HG03280 (cell line): ENCODE results near the gene RPS3.
A peak's percentile ranks its signal among the peaks of the same experiment; 100 is the strongest.
"Not testable (repeated sequence)": the region's sequence is repeated elsewhere in the genome, so short reads cannot be mapped to it uniquely, and the experiment has no call there.

Experiments
- ATAC-seq: cut with Tn5 transposase; IDR thresholded peaks from one replicate; pipeline ENCODE4 v1.9.1; 2021; ENCODE audit warnings: mild to moderate bottlenecking, moderate library complexity; ENCODE audit not compliant: unreplicated experiment

Gene RPS3

DNA sequence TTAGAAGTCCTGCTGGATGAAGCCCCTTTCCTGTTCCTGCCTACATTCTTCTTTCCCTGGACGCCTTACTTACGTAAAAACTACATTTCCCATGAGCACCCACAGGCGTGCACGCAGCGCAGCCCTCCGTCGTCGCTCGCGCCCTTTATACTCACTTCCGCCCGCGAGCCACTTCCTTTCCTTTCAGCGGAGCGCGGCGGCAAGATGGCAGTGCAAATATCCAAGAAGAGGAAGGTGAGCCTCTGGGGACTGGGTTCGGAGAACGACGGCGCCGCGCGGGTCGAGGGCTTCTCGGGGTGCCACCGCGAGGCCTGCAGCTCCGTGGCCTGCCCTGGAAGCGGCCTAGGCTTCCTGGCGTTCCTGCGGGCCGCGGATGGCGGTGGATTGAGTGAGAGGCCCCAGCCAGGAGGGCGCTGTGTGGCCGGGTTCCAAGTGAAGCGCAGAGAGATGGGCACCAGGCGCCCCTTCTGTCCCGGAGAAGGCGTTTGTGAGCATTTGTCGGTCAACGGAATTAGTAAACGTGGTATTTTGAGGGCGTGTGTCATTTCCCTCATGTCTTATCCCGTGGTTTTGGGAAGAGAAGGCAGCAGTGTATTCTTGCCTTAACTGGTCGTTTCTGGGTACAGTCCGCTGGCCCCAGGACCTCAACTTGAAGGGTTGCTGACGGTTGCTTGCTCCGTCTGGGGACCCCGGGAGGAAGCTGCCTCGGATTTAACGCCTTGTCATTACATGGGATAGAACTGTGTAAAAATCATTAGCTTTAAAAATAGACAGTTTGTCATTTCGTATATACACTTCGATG is at the start of gene RPS3:
RPS3 (plus strand) TSS at position 175 of the 802 bp plus-strand sequence; CDS start at position 205, 30 bp downstream.
- ATAC-seq, result peak; percentile 91

DNA sequence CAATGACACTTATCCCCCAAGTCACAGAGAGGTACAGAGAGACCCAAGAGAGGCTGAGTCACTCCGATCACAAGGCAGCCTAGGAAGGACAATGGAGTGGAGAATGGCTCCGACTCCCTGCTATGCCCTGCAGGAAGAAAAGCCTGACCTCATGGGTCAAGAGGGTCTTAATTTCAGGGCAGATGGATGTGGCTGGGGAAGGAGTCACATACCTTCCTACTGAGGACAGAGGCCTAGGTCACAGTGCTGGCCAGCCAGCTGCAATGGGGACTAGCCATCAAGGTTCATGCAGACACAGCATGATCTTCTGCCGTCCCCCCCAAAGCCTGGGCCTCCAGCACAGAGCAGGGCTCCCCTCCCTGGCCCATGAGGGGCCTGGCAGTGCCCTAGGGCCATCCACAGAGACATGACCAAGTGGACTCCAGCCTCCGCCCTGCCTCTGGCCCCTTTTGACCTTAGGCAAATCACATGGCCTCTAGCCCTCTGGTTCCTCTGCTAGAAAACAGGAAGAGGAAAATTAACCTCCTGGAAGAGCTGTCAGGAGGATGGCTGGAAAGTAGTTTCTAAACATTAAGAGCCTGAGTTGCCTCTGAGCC is 49.7 kb upstream of the RPS3 start:
- ATAC-seq, result no peak

DNA sequence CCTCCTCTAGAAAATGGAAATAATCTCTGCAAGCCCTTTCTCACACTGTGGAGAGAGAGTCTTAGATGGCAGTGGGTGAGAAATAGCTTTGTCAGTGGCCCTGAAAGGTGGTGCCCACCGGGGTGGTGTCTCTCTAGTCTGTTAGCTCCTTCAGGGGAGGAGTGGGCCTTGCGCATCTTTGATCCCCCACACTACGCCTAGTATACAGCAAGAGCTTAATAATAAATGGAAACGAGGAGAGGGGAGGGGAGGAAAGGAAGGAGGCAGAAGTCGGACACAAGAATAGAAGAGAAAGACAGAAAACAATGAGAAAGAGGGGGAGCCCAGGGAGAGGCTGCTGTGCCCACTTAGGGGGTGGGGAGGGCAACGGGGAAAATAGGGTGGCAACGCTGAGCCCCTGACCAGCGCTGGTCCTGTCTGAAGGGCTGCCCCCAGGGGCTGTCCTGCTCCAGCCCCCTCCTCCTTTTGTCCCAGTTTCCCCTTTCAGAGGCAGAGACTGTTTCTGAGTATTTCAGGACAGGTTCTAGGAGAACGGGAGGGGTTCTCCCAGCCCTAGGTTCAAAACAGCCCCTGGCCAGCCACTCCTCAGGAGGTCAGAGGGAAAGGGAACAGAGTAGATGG is 49.1 kb upstream of the RPS3 start:
- no peak for ATAC-seq

DNA sequence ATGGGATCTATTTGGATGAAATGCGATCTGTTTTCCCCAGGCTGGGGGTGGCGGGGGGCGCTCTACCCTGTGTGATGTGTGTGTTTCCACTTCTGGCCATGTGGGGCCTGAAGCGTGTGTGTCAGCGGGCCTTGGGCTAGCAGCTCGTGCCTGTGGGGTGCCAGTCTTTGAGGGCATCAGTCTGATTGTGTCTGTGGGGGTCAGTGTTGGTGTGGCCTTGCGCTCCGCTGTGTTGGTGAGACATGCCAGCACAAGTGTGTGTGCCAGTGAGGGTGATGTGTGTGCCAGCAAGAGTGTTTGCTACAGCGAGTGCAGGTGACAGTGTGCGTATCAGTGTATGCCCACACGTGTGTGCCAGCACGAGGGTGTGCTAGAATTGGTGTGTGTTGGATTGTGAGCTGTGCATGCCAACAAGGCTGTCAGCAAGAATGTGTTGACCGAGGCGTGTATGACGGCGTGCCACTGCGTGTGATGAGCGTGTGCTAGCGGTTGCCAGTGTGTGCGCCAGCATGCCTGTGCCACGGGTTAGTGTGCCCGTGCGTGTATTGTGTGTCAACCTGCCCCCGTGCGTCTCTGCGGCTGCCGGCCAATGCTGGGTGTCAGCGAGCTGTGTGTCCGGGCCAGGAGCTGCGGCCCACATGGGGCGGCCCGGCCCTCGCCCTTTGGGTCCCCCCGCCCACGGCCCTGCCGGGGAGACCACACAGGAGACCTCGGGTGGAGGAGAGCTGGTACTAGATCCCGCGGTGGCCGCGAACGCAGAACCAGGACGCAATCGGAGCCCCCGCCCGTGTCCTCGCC is 48.4 kb upstream of the RPS3 start:
- no peak for ATAC-seq

DNA sequence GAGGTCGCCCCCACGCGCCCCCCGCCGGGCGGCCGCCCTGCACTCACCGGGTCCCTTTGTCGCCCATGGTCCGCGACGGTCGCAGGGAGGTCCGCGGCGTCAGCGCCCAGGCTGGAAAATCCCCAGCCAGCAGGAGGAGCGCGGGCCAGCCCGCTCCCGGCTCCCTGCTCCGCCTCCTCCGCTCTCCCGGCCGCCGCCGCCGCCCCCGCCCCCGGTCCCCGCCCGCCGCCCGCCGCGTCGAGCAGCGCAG is 47.9 kb upstream of the RPS3 start, which contains the start of gene ARRB1:
ARRB1 (minus strand) TSS at position 121 of the 250 bp plus-strand sequence; CDS start at position 67, 54 bp downstream.
- ATAC-seq, result no peak

DNA sequence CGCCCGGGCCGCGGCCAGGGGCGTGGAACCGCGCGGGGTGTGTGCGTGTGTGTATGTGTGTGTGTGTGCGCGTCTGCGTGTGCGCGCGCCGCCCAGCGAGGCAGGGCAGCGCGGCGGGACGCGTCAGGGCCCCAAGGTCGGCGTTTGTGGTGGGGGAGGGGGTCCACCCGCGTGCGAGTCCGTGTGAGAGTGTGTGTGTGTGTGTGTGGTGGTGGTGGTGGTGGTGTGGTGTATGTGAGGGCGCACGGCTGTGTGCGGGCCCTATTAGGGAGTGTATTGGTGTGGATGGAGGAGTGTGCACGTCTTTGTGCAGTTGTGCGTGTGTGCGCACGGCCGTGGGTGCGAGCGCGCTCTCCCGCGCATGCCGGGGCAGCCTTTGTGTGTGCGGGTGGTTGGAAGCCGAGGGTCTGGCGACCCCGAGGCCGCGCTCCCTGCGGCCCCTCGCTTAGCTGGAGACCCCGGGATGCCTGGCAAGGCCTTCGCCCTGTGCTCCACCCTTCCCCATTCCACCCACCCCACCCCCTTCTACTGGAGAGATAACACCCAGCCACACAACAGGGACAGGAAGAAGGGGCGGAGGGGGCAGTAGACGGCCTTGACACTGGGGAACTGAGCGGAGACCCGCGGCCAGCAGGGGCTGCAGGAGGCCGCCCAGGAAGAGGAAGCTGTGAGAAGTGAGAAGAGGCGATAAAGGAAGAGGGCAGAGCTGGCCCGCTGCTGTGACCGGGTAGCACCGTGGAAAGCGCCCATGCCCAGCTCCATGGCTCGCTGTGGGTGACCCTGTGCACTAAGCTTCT is 47.3 kb upstream of the RPS3 start:
- ATAC-seq, result no peak

DNA sequence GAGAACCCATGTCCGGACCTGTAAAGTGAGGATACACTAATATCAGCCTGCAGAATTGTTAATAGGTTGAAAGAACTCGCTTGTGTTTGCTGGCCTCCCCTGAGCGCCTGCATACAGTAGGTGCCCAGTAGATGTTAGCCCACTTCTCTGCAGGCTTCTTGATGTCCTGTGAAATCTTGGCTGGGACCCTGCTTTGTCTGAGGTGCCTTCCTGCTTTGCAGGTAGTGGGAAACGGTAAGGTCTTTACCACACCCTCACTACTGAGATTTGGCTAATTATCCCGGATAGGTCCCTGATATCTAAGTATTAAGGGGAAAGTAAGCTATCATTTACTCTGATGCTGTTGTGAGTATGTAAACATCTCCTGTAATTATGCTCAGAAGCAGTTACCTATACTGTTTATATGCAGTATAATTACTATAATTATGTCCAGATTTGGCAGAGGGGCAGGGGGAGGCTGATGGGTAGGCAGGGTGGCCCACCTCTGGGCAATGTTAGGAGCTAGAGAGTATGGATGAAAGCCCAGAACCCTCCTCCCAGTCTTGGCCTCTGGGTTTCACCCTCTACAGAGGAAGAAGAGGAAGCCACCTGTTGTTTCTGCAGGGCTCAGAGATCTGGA is 46.6 kb upstream of the RPS3 start:
- ATAC-seq, result no peak

DNA sequence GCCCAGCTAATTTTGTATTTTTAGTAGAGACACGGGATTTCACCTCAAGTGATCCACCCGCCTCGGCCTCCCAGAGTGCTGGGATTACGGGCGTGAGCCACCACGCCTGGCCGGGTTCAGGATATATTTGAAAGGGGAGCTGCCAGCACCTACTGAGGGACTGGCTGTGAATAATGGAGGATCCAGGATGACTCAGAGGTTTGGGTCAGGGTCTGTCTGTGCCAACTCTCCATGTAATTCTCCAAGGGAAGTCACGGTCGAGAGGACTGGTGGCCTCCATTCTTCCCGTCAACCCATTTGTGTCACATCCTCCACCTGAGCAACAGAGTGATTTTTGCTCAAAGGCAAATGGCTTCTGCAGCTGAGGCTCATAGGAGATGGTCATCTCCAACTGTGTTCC is 44.3 kb upstream of the RPS3 start:
- no peak for ATAC-seq

DNA sequence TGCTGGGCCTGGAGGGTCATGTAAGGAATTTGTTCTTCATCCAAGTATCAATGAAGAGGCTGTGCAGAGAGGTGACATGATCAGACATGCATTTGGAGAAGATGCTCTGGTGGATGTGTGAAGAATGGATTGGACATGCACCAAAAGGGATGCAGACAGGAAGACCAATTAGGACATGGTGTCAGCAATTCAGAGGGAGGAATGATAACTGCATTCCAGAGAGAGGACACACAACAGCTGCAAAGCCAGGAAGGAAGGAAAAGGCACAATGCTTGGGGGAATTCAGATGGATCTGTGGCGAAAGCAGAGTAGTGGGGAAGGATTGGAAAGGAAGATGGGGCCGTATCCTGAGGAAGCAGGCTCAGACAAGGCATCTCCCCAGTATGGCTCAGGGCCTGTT is 42.7 kb upstream of the RPS3 start:
- no peak for ATAC-seq

DNA sequence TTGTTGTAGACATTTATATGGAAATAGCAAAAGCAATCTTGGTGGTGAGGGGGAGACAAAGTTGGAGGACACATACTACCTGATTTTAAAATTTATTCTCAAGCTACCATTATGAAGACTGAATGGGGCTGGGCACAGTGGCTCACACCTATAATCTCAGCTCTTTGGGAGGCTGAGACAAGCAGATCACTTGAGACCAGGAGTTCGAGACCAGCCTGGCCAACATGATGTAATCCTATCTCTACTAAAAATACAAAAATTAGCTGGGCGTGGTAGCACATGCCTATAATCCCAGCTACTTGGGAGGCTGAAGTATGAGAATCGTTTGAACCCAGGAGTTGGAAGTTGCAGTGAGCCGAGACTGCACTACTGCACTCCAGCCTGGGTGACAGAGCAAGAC is 37.0 kb upstream of the RPS3 start:
- ATAC-seq, result not testable (repeated sequence)

DNA sequence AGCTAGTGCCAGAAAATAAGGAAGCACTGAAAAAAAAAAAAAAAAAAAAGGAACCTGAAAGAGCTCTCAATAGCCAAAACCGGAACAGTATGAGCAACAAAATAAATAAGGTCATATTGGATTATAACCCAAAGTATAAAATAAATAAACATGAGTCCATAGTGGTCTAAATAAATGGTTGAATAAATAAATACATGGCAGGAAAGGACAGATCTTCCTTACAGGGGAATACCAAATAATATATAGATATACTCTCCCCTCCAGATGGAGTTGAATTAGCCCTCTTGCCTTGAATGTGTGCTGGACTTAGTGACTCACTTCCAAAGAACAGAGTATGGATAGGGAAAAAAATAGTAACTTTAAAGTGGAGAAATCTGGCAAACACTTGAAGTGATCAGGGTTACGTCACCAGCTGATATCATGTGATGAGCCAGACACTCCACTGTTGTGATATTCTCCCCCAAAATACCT is 33.6 kb upstream of the RPS3 start:
- ATAC-seq, result no peak

DNA sequence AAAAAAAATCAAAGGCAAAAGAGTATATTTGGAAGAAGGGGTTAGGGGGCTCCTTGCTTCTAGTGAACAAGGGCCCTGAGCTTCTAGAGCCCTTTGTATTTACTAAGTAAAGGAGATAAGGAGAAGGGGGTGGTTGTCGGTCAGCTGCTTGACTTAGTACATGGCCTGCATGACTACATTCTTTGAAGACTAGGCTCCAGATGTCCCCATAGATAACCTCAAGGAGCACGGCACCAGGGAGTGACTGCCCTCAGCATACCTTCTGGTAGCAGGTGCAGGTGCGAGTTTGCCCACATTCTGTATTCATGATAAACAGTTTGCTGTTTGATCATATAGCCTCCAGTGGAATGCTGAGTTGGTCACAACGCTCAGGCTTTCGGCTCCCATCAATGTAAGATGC is 32.5 kb upstream of the RPS3 start:
- ATAC-seq, result not testable (repeated sequence)

DNA sequence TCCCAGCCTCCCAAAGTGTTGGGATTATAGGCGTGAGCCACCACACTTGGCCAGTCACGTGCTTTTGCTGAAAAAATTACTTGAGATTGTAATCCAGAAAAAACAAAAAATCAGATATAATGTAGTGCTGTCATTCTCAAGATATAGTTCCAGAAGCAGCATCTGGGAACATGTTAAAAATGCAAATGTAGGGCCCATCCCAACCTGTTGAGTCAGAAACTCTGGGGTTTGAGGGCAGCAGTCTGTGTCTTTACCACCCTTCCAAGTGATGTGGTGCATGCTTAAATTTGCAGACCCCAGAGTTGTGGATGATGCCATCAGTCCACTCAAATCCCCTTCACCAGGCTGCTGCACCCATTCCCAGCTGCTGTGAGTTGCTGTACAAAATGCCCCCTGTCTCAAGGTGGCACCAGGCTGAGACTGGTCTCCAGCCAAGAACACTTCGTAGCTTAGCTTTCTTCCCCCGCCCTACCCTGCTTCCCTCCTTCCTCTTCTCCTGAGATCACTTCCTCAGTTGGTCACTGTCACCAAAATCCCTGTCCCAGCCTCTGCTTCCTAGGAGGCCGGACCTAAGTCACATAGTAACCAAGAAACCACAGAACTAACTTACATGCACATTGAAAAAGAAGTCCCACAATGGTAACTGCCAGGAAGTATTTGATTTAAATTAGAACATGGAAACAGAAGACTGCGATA is 29.6 kb upstream of the RPS3 start:
- ATAC-seq, result no peak

DNA sequence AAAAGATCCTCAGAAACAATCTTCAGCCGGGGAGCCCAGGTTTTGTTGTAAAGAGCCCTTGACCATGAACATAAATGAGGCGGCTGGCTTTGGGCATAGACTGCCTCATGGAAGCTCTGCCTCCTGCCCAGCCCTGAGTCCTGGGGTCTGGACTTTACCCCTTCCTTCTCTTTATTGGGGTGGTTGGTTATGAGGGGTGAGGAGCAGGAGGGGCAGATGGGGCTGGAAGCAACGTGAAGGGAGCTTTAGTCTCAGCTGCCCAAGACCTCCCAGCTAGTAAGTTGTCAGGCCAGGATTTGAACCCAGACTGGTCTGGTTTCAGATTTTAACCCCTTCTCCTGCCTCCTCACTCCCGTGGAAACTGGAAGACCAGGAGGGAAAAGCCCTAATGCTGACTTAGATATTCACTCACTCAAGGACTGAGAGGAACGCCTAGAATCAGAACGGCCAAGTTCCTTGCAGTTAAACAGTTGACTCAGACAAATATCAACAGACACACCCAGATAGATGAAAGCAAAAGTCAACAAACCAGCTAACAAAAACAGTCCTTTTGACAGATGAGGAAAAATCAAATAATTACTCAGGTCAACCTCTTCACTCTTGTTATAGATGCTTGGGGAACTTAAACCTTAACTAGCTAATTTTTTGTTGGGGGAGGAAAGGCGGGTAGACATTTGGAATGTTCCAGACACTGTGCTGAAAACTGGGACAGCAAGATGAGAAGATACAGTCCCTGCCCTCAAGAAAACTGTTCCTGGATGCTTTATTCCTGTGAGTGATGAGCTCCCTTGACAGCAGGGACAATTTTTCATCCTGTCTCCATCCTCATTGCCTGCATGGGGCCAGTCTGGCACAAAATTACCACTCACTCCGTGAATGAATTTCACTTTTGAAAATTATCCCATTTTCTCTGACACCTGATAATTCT is 27.1 kb upstream of the RPS3 start:
- ATAC-seq, result no peak

DNA sequence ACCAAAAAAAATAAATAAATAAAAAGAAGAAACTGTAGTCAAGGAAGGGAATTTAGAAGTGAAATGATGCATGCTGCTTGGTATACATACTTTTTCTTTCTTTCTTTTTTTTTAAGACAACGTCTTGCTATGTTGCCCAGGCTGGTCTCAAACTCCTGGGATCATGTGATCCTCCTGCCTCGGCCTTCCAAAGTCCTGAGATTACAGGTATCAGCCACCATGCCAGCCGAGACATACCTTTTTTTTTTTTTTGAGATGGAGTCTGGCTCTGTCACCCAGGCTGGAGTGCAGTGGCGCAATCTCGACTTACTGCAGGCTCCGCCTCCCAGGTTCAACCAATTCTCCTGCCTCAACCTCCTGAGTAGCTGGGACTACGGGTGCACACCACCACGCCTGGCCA is 26.1 kb upstream of the RPS3 start:
- no peak for ATAC-seq

DNA sequence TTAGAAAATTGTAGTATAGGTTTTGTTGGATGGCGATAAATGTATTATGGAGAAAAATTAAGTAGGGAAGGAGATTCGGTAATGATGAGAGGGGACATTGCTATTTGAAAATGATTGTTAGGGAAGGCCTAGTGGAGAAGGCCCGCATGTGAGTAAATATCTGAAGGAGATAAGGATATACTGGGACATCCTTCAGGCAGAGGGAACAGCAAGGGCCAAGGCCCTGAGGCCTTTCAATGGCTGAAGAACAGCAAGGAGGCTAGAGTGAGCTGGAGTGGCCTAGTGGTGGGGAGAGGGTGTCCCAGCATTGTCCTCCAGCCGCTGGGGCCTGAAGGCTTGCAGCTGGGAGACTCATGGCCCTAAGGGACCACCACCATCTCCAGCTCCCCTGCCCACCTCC is 24.7 kb upstream of the RPS3 start:
- no peak for ATAC-seq

DNA sequence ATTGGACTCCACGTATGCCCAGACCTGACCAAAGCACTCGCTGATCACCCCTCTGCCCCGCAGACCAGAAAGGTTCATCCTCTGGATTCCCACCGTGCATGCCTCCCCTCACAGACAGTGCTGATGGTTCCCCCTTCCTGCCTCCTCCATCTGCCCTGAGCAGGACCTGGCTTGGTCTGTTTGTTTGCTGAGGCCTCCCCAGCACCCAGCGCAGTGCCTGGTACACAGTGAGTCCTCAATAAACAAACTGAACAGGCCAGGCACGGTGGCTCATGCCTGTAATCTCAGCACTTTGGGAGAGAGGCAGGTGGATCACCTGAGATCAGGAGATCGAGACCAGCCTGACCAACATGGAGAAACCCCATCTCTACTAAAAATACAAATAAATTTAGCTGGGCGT is 23.7 kb upstream of the RPS3 start:
- ATAC-seq, result no peak

DNA sequence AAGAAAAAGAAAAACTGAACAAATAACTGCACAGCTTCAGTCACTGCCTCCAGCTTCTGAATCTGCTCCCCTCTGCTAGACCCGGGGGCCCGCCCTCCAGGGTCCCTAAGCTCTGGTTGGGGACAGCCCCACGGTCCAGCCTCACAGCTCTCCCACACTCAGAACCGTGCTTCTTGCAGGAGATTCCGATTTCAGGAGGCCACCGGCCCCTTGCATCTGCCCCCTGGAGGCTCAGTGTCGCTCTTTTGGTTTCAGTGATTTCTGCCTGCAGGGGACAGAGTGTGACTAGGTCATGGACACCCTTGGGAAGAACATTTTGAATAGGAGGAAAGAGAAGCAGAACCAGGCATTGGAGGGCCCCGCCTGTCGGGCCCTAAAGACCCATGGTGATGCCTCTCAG is 23.1 kb upstream of the RPS3 start:
- no peak for ATAC-seq

DNA sequence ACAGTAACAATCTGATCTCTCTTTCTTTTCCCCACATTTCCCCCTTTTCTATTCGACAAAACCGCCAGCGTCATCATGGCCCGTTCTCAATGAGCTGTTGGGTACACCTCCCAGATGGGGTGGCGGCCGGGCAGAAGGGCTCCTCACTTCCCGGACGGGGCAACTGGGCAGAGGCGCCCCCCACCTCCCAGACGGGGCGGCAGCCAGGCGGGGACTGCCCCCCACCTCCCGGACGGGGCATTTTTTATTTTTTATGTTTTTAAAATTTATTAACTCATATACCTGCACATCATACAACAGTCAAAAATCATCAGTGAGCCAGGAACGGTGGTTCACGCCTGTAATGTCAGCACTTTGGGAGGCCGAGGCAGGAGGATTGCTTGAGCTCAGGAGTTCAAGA is 20.5 kb upstream of the RPS3 start:
- ATAC-seq, result not testable (repeated sequence)
